ENCODE measurements around the gene CCDC88B. TPM values are rescaled to one million over a fixed set of nuclear protein-coding genes. Genes with fewer than 3 reads are reported as not detected.

The CCDC88B gene
- total and polyA plus RNA-seq, 7 donors, result 1.4 to 3.6 (median 2.6) TPM

DNA sequence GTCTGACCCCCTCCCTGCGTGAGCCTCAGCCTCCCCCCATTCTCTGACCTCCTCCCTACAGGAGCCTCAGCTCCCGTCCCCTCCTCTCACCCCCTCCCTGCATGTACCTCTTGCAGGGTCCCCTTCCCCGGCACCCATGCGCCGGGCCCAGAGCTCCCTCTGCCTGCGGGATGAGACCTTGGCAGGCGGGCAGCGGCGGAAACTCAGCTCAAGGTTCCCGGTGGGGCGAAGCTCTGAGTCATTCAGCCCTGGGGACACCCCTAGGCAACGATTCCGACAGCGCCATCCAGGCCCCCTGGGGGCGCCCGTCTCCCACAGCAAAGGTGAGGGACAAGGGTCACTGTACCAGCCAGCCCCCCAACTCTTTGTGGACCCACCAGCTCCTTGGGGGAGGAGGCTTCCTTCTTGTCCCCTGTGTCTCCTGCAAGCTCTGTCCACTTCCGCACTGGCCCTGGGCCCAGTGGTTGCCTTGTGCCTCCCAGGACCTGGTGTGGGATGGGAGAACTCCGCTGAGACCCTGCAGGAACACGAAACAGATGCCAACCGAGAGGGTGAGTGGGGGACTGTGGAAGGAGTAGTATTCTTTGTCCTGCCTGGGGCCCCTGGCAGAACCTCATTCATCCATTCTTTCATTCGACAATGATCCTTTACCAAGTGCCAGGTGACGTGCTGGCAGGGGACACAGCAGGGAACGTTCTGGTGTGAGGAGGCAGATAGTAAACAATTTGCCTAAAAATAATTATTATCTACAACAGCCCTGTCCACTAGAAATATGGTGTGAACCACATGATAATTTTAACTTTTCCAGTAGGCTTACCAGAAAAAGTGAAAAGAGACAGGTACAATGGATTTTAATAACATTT lies 15.3 kb downstream of the CCDC88B start:
- 18 to 20% (median 19%) methylated on average over 23 of the region's 23 CpGs for WGBS, 3 donors

DNA sequence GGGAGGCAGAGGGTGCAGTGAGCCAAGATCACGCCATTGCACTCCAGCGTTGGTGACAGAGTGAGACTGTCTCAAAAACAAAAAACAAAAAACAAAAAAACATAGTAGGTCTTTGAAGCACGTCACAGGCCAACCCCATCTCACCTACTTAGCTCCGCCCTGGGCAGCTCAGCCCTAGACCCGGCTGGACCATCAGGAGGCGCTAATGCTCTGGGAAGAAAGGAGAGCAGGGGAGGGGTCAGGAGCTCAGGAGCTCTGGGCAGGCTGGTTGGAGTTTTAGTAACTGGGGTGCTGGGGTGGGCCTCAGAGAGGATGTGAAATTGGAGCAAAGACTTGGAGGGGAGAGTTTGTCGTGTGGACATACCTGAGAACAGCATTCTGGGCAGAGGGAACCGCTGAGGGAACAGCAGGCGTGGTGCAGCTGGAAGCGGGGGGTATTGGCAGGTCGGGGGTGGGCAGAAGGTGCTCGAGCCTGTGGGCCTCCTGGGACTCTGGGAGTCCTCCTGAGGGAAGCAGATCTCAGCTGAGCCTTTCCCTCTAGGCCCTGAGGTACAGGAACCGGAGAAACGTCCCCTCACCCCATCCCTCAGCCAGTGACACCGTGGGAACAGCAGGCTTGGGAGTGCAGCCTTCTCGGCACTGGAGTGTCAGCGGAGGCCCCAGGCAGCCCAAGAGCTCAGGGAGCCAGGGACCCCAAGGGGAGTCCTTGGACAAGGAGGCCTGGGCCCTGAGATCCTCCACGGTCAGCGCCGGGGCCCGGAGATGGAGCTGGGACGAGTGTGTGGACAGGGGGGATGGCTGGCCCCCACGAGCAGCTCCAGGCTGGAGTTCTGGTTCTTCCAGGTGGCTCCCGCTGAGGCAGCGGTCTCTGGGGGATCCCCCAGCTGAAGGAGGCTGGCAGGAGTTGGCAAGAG lies 16.8 kb downstream of the CCDC88B start:
- ATAC-seq (no peak), DNase-seq (peak in 1 of 2 donors; percentile 49)
- intact Hi-C loops (cut with DNase I), result loop anchor here in 1 of 2 donors (5.0 kb wide), 1 partner anchor 34 kb away; no protein-coding TSS in a partner anchor
- 86 to 88% (median 87%) methylated on average over 20 to 25 of the region's 25 CpGs for WGBS, 3 donors
- Histone ChIP-seq H3K36me3 (ENCODE audit: insufficient read depth in 1 of 2, low read depth in 1 of 2) (peaks cover 0 to 14% of the 10 kb centered on the region in 2 donors), H3K27me3 (ENCODE audit: insufficient read depth in 3 of 3, low read length in 2 of 3) (peaks cover 0 to 9% (median 0%) of the 10 kb centered on the region in 3 donors), H3K4me3 (no peak overlapping the region), H3K27ac (no peak overlapping the region), H3K9me3 (no peaks in the 10 kb centered on the region), H3K4me1 (peaks cover 6% of the 10 kb centered on the region)
- TF ChIP-seq, protein P1, sequence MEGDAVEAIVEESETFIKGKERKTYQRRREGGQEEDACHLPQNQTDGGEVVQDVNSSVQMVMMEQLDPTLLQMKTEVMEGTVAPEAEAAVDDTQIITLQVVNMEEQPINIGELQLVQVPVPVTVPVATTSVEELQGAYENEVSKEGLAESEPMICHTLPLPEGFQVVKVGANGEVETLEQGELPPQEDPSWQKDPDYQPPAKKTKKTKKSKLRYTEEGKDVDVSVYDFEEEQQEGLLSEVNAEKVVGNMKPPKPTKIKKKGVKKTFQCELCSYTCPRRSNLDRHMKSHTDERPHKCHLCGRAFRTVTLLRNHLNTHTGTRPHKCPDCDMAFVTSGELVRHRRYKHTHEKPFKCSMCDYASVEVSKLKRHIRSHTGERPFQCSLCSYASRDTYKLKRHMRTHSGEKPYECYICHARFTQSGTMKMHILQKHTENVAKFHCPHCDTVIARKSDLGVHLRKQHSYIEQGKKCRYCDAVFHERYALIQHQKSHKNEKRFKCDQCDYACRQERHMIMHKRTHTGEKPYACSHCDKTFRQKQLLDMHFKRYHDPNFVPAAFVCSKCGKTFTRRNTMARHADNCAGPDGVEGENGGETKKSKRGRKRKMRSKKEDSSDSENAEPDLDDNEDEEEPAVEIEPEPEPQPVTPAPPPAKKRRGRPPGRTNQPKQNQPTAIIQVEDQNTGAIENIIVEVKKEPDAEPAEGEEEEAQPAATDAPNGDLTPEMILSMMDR (IDR thresholded peaks at IDR 0.05), result no peak

More for the DNA sequence above, 15.3 kb downstream of the CCDC88B start:
- Histone ChIP-seq H3K4me3 (peak overlapping the region; percentile 37), H3K27ac (peak overlapping the region; percentile 21), H3K9me3 (no peaks in the 10 kb centered on the region), H3K36me3 (ENCODE audit: insufficient read depth in 1 of 2, low read depth in 1 of 2) (no peaks in the 10 kb centered on the region), H3K27me3 (ENCODE audit: insufficient read depth in 3 of 3, low read length in 2 of 3) (peaks cover 0 to 9% (median 3%) of the 10 kb centered on the region in 3 donors), H3K4me1 (peaks cover 6% of the 10 kb centered on the region)
- DNase-seq (peak; percentile 83 to 91), ATAC-seq (peak; percentile 74 to 85 (median 82))
- intact Hi-C loops (cut with DNase I), result loop anchor here (2.0 to 5.0 kb wide), 2 partner anchors 33 to 37 kb away; partner anchors contain the start of gene PRDX5 (in 1 of the 2)
- TF ChIP-seq, protein P1 (IDR thresholded peaks at IDR 0.05), result peak; percentile 59

DNA sequence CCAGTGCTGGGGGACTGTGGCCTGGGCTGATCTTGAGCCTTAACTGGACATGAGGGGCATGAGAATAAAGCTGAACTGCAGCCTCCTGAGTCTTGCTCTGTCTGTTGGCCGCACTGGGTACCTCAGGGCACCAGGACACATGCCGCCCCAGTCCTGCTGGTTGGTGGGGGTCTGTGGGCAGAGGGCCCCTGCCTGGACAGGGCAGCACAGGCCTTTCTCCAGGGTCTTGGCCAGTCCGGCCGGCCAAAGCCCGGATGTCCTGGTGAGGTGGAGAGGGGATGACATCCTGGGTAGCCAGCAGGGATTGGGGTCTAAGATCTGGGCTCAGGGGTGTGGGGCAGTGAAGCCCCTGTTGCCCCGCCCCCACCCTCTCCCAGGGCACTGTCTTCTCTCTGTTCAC lies 17.4 kb downstream of the CCDC88B start:
- intact Hi-C loops (cut with DNase I), result loop anchor here in 1 of 2 donors (5.0 kb wide), 1 partner anchor 35 kb away; no protein-coding TSS in a partner anchor
- 94 to 98% (median 95%) methylated on average over 5 to 6 of the region's 6 CpGs for WGBS, 3 donors

More for the DNA sequence above, 17.4 kb downstream of the CCDC88B start:
- no peak overlapping the region for H3K27ac ChIP-seq
- peaks cover 0 to 21% of the 10 kb centered on the region in 2 donors for H3K36me3 ChIP-seq (ENCODE audit: insufficient read depth in 1 of 2, low read depth in 1 of 2)
- H3K27me3 ChIP-seq (ENCODE audit: insufficient read depth in 3 of 3, low read length in 2 of 3), result peaks cover 0 to 9% (median 0%) of the 10 kb centered on the region in 3 donors
- ATAC-seq (no peak), DNase-seq (no peak)
- H3K4me1 ChIP-seq, result peaks cover 6% of the 10 kb centered on the region
- no peak overlapping the region for H3K4me3 ChIP-seq
- no peaks in the 10 kb centered on the region for H3K9me3 ChIP-seq
- TF ChIP-seq, protein P1 (IDR thresholded peaks at IDR 0.05), result no peak

Data from psoas muscle (tissue), 8 donors.